ENCODE data around the gene AQP3.
"Not testable (repeated sequence)": the region's sequence is repeated elsewhere in the genome, so short reads cannot be mapped to it uniquely, and the experiment has no call there.

AQP3 gene

DNA sequence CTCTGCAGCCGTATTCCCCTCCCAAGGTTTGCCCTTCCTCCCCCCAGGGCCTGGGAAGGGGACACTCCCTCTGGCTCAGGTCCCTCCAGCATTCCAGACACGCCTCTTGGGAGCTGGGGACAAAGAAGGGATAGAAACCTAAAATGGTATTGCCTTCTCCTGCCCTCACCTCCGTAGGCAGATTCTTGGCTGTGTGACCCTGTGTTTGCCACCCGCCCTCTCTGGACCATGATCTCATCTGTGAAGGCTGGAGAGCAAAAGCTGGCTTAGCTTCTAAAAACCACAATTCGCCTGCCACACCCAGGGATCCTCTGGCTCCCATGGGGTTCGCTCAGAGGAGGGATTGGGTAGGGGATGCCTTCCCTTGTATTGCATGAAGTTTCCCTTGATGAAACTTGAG lies 7.7 kb downstream of the AQP3 start:
- no peak for DNase-seq

DNA sequence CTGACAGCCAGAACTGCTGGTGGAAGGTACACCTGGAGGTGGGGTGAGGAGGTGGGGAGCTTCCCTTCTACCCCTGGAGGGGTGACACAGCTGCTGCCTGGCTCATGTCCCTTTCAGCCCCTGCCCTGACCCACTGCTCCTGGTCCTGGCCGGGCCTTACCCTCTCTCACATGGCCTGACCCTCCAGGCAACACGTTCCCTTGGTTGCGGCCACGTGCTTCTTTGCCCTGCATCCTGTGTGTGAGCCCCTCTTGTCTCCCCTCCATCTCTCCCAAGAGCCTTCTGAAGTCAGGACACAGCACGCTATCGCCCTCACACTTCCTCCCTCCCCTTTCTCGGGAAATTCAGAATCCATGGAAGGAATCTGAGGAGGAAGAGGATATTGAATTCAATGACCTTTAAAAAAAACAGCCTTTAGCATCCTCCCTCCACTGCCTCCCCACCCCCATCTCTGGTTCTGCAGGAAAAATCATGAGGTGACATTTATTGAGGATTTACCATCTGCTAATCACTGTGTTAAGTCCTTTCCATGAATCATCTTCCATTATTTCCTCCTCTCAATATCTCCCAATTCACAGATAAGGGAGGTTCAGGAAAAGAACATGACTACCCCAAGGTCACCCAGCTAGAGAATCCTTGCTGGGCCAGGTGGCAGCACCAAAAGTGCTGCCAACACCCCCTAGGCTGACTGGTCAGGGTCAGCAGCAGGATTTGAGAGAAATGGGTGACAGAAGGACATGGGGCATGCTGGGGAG lies 8.3 kb downstream of the AQP3 start:
- DNase-seq, result no peak

DNA sequence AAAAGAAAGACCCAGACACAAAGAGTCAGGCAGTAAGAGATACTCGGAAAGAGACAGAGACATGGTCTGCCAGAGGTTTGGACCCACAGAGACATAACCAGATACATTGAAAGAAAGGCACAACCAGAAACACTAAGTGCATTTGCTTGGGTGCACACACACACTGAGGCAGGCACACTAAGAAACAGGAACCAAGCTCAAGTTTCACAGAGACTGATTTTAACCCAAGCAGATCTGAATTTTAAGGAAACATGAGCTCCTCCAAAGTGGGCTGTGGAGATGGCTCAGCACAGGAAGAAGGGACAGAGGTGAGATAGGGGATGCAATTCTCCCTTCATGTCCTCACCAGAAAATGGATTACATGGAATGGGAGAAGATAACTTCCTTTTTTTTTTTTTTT lies 9.5 kb downstream of the AQP3 start:
- no peak for DNase-seq

DNA sequence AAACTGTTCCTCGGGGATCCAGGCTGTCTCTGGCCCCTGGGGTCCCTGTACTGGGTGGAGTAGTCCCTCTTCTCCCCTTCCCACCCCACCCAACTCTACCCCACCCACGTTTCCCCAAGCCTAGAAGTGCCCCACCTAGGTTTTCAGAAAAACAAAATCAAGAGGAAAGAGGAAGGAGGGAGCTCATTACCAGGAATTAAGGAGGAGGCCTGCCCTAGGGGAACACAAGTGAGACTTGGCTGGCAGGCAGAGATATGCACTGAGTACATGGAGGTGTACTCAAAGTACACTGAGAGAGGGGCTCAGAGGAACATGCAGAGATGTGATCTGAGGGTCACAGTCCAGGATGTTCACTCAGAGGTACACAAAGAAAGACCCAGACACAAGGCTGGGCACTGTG lies 10.2 kb downstream of the AQP3 start:
- no peak for DNase-seq

DNA sequence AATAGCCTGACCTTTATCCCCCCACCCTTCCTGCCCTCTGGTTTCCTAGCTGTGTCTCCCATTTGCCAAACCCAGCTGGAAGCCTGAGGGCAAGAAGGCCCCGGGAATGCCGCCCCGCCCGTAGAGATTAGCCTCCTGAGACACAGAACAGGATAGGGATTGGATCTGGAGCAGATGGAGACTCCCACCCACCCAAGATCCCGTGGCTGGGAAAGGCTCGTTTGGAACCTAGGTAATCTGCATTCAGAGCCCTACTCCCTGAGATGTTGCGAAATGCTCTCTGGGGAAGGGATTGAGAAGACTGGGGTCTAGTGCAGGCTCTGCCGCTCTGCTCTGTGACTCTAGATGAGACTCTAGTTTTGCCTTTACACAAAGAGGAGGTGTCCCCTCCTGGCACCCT lies 10.9 kb downstream of the AQP3 start:
- no peak for DNase-seq

DNA sequence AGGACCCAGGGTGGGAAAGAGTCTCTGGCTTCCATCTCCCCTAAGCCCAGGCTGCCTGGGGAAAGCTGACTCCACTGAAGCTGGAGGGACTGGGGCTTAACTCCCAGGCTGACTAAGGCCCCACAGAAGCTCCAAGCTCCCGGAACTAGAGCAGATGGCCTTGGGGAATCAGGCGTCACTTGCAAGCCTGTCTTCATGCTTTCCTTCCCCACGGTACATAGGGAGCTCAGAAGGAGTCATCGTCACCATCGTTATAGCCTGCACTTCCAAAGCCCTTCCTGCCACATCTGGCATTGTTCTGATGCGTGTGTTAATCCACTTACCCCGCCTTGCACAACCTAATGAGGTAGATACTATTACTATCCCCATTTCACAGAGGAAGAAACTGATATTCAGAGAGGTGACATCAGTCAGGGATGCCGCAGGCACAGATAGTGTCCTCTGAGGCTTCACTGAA lies 11.5 kb downstream of the AQP3 start:
- no peak for DNase-seq

DNA sequence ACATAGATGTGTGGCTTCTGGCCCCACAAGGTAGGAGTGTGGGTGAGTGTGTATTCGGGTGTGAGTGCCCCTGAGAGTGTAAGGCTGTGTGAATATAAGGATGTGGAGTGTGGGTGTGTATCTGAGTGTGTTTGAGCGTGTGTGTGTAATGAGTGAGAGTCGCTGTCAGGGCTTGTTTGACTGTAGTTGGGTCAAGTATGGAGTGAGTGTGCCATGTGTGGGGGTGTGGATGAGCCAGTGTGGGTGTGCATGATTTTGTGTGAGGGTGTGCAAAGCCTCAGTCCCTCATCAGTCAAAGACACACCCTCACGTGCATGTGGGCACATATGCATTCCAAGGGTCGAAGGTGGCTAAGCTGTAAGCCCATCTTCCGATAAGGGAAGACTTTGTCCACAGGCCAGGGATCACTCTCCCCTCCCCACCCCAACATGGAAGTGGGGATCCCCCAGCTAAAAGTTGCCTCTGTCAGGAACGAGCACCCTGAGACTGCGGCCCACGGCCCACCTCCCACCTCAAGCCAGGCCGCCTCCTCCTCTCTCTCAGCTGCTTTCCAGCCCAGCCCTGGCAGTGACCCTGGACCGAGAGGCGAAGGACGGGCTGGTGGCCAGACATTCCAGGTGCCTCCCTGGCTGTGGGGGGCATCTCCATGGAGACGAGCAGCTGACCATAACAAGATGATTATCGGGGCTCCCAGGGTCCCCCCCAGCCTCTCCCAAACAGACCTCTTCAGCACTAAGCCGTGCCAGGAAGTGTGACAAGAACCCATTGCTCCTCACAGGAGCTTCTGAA lies 12.9 kb downstream of the AQP3 start:
- DNase-seq, result no peak

DNA sequence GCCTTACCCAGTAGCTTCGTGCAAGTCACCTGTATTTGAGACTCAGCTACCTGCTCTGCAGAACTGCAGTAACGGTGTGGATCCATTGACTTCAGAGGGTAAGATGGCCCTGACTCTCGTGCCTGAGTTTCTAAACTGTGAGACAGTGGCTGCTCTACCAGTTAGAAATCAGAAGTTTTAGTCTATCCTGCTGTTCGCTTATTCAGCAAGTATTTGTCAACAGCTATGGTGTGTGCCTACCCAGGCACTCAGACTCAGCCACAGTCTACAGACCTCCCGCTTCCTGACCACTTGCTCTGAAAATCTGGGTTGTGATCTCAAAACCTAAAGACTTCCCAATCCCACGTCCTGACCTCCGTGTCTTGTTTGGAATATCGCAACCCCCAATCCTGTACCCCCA lies 13.5 kb downstream of the AQP3 start:
- DNase-seq, result no peak

DNA sequence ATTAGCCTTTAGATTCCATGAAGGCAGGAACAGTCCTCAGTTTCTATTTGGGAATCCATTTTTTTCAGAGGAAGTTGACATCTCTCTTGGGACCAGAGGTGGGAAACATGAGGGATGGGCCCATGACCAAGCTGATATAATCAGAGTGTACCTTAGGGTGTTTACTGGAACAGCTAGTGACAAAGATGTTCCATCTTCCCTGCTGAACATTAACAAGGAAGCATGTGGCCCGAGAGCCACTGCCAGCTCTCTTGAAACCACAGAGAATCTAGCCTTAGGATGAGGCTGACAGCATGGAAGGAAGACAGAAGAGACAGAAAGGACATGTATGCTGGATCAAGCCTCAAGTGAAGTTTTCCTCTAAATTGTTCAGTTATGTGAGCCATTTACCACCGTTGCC lies 16.0 kb downstream of the AQP3 start:
- DNase-seq, result no peak

DNA sequence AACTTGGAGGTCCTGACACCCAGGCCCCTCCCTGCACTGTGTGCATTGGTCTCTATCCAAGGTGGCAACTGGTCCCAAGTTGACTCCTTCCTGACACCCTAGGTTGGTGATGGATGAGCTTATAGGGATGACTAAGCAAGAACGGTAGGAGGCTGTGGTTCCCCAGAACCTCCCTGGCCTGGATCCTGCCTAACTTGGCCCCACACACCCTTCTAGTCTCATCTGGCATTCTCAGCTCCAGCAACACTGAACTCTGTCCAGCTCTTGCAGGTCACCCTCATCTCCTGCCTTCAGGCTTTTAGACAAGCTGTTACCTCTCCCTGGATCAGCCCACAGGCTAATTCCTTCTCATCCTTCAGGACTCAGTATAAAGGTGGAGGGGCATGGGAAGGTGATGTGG lies 16.5 kb downstream of the AQP3 start:
- DNase-seq, result no peak

DNA sequence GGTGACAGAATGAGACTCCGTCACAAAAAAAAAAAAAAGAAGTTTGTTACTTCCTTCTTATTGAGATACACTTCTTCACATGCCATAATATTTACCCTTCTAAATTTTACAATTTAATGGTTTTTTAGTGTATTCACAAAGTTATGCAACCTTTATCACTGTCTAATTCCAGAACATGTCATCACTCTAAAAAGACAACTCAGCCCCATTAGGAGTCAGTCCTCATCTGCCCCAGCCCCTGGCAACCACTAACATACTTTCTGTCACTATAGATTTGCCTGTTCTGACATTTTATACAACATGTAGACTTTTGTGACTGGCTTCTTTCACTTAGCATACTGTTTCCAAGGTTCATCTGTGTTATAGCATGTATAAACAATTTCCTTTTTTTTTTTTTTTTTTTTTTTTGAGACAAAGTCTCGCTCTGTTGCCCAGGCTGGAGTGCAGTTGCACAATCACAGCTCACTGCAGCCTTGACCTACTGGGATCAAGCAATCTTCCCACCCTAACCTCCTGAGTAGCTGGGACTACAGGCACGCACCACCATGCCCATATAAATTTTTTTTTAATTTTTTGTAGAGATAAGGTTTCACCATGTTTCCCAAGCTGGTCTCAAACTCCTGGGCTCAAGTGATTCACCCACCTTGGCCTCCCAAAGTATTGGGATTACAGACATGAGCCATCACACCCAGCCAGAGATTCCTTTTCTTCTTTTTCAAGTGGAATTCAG lies 18.0 kb downstream of the AQP3 start:
- no peak for DNase-seq

DNA sequence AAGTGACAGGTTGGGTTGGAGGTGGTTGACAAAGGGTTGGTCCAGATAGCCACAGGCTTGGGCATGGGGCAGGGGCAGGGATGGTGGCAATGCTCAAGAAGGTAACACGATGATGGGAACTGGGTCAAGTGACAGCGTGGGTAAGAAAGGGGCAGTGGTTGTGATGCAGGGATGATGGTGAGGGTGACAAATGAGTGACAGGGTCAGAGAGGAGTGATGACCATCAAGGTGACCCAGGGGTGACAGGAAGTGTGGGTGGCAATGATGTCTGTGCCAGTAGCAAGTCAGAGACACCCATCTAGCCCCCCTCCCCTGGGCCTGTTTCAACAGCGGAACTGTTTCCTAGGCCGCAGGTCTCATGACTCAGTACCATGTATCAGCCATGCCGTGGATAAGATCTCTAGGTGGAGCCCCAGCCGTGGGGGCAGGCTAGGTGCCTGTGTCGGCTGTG lies 20.5 kb downstream of the AQP3 start:
- DNase-seq, result no peak

DNA sequence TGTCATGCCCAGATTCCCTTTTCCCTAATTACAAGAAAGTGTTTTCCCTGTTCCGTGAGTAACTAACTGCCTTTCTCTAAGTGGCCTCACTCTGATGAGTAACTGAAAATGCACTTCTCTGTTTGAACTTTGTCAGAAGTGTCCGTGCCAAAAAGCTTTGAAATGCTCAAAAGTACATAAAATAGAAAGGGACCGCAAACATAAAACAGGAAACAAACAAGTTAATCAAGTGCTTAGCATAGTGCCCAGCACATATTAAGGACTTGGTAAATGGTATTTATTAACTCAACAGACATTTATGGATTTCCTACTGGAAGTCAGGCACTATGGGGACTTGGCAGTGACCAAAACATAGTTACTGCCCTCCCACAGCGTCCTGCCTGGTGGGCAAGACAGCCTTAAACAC lies 22.3 kb downstream of the AQP3 start:
- no peak for DNase-seq

DNA sequence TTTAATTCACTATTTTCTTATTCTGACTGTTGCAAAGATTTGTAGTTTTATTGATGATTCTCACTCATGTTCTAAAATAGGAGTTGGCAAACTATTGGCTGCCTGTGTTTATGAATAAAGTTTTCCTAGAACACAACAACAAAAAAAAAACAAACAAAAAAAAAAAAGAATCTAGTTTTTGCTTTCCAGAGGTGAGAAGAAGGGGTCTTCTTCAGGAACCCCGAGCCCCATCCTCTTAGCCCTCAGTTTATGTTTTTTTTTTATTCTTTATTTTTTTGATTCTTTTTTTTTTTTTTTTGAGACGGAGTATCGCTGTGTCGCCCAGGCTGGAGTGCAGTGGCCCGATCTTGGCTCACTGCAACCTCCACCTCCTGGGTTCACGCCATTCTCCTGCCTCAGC lies 22.9 kb downstream of the AQP3 start:
- DNase-seq, result not testable (repeated sequence)

DNA sequence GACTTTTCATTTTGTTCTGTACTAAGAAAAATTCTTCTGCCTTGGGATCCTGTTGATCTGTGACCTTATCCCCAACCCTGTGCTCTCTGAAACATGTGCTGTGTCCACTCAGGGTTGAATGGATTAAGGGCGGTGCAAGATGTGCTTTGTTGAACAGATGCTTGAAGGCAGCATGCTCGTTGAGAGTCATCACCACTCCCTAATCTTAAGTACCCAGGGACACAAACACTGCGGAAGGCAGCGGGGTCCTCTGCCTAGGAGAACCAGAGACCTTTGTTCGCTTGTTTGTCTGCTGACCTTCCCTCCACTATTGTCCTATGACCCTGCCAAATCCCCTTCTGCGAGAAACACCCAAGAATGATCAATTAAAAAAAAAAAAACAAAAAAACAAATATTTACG lies 23.4 kb downstream of the AQP3 start:
- not testable (repeated sequence) for DNase-seq

DNA sequence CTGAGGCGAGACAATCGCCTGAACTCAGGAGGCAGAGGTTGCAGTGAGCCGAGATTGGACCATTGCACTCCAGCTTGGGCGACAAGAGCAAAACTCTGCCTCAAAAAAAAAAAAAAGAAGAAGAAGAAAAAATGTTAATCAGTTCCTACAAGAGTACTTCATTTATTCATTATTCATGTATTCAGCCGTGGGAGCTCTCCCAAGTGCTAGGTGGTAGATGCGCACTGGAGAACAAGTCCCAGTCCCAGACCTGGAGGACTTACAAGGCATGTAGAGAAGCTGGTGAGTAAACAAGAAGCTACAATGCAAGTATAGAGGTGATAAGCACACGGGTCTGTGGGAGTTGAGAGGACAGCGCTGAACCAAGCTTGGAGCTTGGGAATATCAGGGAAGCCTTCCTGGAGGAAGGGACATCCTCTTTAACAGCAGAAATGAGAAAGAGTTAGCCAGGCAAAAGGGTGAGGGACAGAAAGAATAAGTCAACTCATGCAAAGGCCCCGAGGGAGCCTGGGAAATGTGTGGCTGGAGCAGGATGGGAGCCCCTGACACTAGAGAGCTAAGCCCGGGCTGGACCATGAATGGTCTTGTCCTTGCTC lies 27.6 kb downstream of the AQP3 start:
- no peak for DNase-seq

DNA sequence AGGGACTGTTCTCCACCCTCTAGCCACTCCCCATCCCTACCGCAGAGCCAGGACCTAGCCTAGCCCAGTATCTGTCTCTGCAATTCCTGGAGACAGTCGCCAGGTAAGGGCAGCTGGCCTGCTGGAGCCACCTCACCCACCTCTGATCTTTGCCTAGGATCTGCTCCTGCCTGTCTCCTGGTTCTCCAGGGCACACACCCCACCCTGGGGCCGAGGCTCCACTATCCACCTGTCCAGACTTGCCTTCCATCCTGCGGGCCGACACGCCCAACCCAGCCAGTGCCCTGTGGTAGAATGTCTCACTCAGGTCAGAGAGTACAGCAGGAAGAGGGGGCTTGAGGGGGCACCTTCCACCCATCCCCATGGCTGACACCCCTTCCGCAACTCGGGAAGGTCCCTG lies 29.3 kb downstream of the AQP3 start:
- DNase-seq, result no peak

DNA sequence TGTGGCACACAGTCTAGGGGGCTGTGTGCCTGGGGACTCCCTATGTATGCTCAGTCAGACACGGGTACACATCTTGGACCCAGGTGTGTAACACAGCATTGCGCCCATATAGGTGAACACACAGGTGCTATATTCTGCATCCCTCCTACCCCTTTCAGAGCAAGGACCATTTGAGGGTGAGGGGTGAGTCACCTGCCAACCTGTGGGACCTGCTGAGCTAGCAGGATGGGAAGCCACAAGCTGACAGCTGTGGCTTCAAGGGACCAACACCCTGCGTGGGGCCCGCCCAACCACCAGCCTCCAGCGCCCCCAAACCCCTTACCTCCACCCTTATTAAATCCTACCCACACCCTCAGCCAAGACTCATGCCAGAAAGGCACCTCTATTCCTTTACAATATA lies 30.4 kb downstream of the AQP3 start:
- DNase-seq, result no peak

DNA sequence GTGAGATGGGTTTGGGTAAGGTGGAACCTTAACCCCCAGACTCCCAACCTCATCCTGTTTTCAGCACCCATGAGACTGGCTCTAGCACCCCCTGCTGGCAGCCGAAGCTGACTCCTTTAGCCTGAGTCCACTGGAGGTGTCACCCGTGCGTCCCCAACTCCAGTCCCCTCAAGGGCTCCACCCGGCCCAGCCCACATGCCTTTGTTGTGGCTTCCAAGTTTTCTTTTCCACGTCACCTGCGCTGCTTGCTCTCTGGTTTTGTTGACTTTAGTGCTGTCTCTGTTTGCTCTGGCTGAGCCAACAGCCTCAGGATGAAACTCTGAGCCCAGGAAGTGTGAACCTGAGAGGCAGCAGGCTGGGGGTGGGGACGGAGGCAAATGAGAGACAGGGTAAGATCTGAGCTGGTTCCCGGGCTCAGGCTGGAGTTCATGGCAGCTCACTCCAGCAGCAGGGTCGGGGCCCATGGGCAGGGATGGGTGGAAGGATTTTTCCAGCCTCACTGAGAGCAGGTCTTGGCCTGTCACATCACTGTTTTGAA lies 31.8 kb downstream of the AQP3 start:
- peak; percentile 94 for DNase-seq

DNA sequence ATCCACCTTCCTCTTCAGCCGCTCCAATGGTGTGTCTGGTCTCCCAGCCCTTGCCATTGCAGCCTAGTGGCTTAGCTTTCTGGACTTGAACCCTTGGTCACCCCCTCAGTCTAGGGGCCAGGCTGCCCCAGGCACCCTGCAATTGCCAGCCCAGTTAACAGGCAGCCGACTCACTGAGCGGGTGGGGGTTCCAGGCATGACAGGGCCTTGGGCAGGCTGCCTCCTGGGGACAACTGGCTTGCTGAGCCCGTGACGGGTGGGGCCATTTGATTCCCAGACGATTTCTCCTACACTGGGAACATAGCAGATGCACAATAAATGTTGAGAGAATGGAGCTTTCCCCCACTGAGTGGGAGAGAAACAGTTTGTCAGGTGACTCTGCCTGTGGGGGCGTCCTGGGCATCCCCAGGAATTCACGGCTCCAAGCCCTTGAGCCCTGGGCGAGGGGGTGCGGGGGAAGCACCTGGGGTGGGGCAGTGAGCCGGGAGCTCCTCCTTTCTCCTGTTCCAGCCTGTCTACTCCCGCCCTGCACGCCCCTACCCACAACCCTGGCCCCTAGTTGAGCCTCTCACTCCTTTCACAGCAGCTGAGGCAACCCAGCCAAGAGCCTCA lies 32.4 kb downstream of the AQP3 start:
- DNase-seq, result no peak

DNA sequence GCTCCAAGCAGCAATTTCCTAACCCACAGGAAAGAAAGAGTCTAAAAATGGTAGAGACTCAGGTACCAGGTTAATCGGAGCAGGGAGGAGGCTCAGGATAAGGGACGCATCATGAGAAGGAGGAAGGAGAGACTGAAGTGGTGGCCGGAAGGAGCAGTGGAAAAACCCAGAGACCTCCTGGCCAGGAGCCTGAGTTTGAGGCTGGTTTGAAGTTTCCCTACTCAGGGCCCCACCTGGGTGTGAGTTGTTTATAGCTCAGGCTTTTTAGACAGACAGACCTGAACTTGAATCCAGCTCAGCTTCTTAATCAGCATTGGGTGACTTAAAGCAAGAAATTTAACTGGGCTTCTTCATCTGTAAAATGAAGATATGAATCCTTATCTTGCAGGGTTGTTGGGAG lies 33.1 kb downstream of the AQP3 start:
- DNase-seq, result no peak

DNA sequence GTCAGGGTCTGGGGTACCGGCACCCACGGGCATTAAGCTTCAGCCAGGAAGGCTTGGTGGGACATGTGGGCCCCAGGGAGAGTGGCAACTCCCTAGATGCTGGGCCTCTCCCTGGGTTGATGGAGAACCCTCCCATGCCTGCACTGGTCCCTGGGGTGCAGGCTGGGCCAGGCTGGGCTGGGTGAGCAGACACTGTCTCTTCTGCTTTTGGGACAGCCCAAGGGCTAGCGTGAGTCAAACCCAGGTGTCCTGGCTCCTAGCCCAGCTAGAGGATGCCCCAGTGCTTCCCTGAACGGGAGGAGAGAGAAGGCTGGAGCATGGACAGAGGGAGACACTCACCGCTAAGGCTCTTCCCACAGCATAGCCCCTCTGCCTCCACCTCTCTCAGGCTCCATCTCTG lies 39.3 kb downstream of the AQP3 start:
- no peak for DNase-seq

DNA sequence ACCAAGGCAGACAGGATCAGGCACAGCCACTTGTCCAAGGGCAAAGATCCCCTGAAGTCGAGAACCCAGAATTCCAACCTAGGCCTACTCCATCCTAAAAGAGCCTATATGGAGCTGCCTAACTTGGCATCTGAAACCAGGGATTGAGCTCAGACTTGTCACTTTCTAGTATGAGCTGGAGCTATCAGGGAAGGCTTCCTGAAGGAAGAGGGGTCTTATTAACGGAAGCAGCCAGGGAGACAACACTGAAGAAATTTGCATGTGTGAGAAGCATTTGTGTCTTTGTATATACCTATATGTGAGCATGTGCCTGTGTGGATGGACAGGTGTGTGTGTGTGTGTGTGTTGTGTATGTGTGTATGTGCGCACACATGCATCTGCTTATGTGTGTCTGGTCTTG lies 40.3 kb downstream of the AQP3 start:
- no peak for DNase-seq
